Activated B cell treated with CpG ODN at 0.5 μM for 24 hours (primary cell): ENCODE results near the gene RAD51B. TPM values are rescaled to one million over a fixed set of nuclear protein-coding genes. Genes with fewer than 3 reads are reported as not detected.

Experiments
- ATAC-seq: fragments of 200-7000 bp; cut with Tn5 transposase; one replicate; pipeline ENCODE4 v1.10.0; 2021; ENCODE audit warnings: low read depth, mild to moderate bottlenecking, moderate library complexity
- CTCF ChIA-PET: fragments of 350-600 bp; sonication (Branson Sonifier 250); formaldehyde crosslinking; loops from one replicate; lab custom pipeline; 2021; ENCODE audit warnings: antibody characterized with exemption; lab: Charles Lee
- POLR2A ChIA-PET: fragments of 350-600 bp; sonication (Branson Sonifier 250); formaldehyde crosslinking; loops from one replicate; lab custom pipeline; 2021; ENCODE audit warnings: antibody characterized with exemption; lab: Charles Lee
- DNase-seq: peaks from one replicate; pipeline ENCODE4 v3.0.0; 2022
- H3K27ac Mint-ChIP-seq: one replicate; pipeline ENCODE4 v1.8.0; 2020; ENCODE audit warnings: mixed read lengths
- H3K27me3 Mint-ChIP-seq: one replicate; pipeline ENCODE4 v1.8.0; 2021; ENCODE audit warnings: mixed read lengths
- H3K36me3 Mint-ChIP-seq: one replicate; pipeline ENCODE4 v1.8.0; 2021; ENCODE audit warnings: low read depth, mixed read lengths
- H3K4me1 Mint-ChIP-seq: one replicate; pipeline ENCODE4 v1.8.0; 2021; ENCODE audit warnings: mixed read lengths
- H3K4me3 Mint-ChIP-seq: one replicate; pipeline ENCODE4 v1.8.0; 2020; ENCODE audit warnings: mild to moderate bottlenecking, mixed read lengths
- H3K9me3 Mint-ChIP-seq: one replicate; pipeline ENCODE4 v1.8.0; 2020; ENCODE audit warnings: mixed read lengths
- intact Hi-C: fragments of 100-400 bp; cut with micrococcal nuclease; formaldehyde crosslinking; loops from one replicate; pipeline ENCODE4 v1.15.1; 2024
- total RNA-seq: library from RNA; stranded (reverse); gene quantifications from 2 replicates; pipeline ENCODE4 v1.2.3, GENCODE V29; 2022
- TF ChIP-seq, protein P1 (sequence below): fragments of 200-600 bp; IDR thresholded peaks from one replicate; pipeline ENCODE4 v1.8.0; 2022; ENCODE audit warnings: antibody characterized with exemption, mild to moderate bottlenecking

RAD51B gene
- total RNA-seq, 1 donor from 2014 or later: 53.9 TPM

DNA sequence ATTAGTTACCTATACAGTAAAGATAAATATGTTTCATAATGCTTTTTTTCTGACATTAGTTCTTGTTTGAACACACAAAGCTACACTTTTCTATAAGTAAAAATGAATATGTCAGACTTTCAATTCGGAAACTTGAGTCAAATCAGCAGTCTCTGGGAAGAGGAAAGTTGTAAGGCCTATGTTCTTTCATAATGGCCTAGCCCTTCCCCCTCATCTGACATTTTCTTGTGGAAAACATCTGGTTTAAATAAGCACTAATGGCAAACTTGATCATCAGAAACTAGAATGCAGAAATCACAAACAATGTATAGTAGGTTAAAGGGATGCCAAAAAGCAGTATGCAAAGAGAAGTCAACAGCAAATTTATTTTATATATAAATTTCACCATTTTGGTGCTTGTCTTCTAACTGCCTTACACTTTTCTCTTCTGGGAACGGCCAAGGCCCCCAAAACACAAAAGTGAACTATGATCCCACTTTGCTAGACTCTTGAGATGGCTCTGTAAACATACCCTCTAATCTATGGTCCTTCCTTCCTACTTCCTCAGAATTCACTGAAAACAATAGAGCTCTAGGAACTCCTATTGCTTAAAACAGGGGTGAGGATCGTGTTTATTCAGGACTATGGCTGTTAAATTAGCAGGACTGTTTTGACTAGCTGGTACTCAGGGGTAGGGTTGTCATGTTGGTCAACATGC is 444.1 kb downstream of the RAD51B start:
- POLR2A ChIA-PET: interaction anchor here (0.6 to 9.9 kb wide), 10 partner anchors 12 to 551 kb away, joined by 3 to 113 read pairs (median 6); partner anchors contain the start of gene ZFP36L1
- Mint-ChIP-seq H3K36me3 (peaks cover under 1% of the 10 kb centered on the region), H3K27me3 (no peaks in the 10 kb centered on the region), H3K4me3 (no peak overlapping the region), H3K9me3 (no peaks in the 10 kb centered on the region), H3K27ac (peak overlapping the region; percentile 85), H3K4me1 (peaks cover 91% of the 10 kb centered on the region)
- intact Hi-C loops: no loop called here
- TF ChIP-seq, protein P1, sequence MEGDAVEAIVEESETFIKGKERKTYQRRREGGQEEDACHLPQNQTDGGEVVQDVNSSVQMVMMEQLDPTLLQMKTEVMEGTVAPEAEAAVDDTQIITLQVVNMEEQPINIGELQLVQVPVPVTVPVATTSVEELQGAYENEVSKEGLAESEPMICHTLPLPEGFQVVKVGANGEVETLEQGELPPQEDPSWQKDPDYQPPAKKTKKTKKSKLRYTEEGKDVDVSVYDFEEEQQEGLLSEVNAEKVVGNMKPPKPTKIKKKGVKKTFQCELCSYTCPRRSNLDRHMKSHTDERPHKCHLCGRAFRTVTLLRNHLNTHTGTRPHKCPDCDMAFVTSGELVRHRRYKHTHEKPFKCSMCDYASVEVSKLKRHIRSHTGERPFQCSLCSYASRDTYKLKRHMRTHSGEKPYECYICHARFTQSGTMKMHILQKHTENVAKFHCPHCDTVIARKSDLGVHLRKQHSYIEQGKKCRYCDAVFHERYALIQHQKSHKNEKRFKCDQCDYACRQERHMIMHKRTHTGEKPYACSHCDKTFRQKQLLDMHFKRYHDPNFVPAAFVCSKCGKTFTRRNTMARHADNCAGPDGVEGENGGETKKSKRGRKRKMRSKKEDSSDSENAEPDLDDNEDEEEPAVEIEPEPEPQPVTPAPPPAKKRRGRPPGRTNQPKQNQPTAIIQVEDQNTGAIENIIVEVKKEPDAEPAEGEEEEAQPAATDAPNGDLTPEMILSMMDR: no peak
- CTCF ChIA-PET: no interaction called here
- DNase-seq (no peak), ATAC-seq (no peak)

GRCh38 chr14:68264260-68264569 is 444.6 kb downstream of the RAD51B start:
- Mint-ChIP-seq H3K27me3 (no peaks in the 10 kb centered on the region), H3K4me3 (no peak overlapping the region), H3K36me3 (peaks cover 5% of the 10 kb centered on the region), H3K27ac (peak overlapping the region; percentile 85), H3K4me1 (peaks cover 92% of the 10 kb centered on the region), H3K9me3 (no peaks in the 10 kb centered on the region)
- ATAC-seq (no peak), DNase-seq (no peak)
- TF ChIP-seq, protein P1: no peak
- ChIA-PET POLR2A (interaction anchor here (0.6 to 9.9 kb wide), 7 partner anchors 12 to 551 kb away, joined by 3 to 113 read pairs (median 8); partner anchors contain the start of gene ZFP36L1), CTCF (no interaction called here)
- intact Hi-C loops: no loop called here

- H3K9me3 Mint-ChIP-seq: no peaks in the 10 kb centered on the region
- no peaks in the 10 kb centered on the region for H3K27me3 Mint-ChIP-seq
- peaks cover 7% of the 10 kb centered on the region for H3K36me3 Mint-ChIP-seq
- peaks cover 97% of the 10 kb centered on the region for H3K4me1 Mint-ChIP-seq
- ATAC-seq: peak; percentile 48
- TF ChIP-seq, protein P1: no peak
- ChIA-PET POLR2A (interaction anchor here (0.6 to 9.9 kb wide), 40 partner anchors 7 to 1164 kb away, joined by 3 to 413 read pairs (median 8); partner anchors contain the start of gene ZFP36L1), CTCF (interaction anchor here (1.0 to 4.3 kb wide), 8 partner anchors 9 to 577 kb away, joined by 3 to 28 read pairs (median 4); no protein-coding TSS in a partner anchor)
- intact Hi-C loops: loop anchor here (1.0 to 5.0 kb wide), 3 partner anchors 16 to 240 kb away; no protein-coding TSS in a partner anchor
- no peak for DNase-seq
- peak overlapping the region; percentile 24 for H3K4me3 Mint-ChIP-seq
- H3K27ac Mint-ChIP-seq: peak overlapping the region; percentile 93
Observed at GRCh38 chr14:68266998-68267397, 447.4 kb downstream of the RAD51B start.

DNA sequence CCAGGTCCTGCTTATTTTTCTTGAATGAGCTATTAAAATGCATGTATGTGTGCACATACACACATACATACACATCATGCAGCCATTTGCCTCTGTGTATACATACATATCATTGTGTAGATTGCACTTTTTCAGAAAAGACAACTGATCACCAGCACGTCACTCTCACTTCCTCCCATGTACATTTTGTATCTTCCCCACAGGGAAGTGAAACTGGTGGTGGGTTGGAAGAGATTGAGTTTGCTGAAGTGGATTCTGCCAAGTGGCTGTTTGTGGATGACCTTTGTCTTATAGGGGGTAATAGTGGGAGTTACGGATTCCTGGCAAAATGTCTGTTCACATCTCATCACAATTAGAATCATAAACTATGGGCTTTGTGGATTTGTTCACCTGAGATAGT is 448.6 kb downstream of the RAD51B start:
- Mint-ChIP-seq H3K9me3 (no peaks in the 10 kb centered on the region), H3K36me3 (peaks cover 7% of the 10 kb centered on the region), H3K27ac (peak overlapping the region; percentile 93), H3K27me3 (no peaks in the 10 kb centered on the region), H3K4me1 (peaks cover 93% of the 10 kb centered on the region), H3K4me3 (peak overlapping the region; percentile 63)
- ChIA-PET CTCF (interaction anchor here (0.7 to 4.3 kb wide), 11 partner anchors 8 to 547 kb away, joined by 3 to 28 read pairs (median 4); no protein-coding TSS in a partner anchor), POLR2A (interaction anchor here (0.6 to 9.9 kb wide), 33 partner anchors 8 to 547 kb away, joined by 3 to 413 read pairs (median 9); partner anchors contain the start of gene ZFP36L1)
- TF ChIP-seq, protein P1: no peak
- ATAC-seq (peak; percentile 67), DNase-seq (no peak)
- intact Hi-C loops: loop anchor here (1.0 to 5.0 kb wide), 6 partner anchors 12 to 525 kb away; partner anchors contain the start of gene ZFP36L1

- H3K4me3 Mint-ChIP-seq: peak overlapping the region; percentile 63
- no peaks in the 10 kb centered on the region for H3K9me3 Mint-ChIP-seq
- H3K36me3 Mint-ChIP-seq: peaks cover 7% of the 10 kb centered on the region
- peaks cover 94% of the 10 kb centered on the region for H3K4me1 Mint-ChIP-seq
- H3K27ac Mint-ChIP-seq: peak overlapping the region; percentile 93
- DNase-seq: no peak
- TF ChIP-seq, protein P1: no peak
- H3K27me3 Mint-ChIP-seq: no peaks in the 10 kb centered on the region
- intact Hi-C loops: loop anchor here (1.0 to 5.0 kb wide), 6 partner anchors 12 to 525 kb away; partner anchors contain the start of gene ZFP36L1
- ChIA-PET POLR2A (interaction anchor here (0.7 to 9.9 kb wide), 21 partner anchors 8 to 546 kb away, joined by 3 to 413 read pairs (median 16); partner anchors contain the start of gene ZFP36L1), CTCF (interaction anchor here (0.8 to 4.3 kb wide), 7 partner anchors 9 to 546 kb away, joined by 3 to 28 read pairs (median 4); no protein-coding TSS in a partner anchor)
- peak; percentile 11 for ATAC-seq
Observed at GRCh38 chr14:68268719-68269118, 449.1 kb downstream of the RAD51B start.
